HepG2 (cell line): ENCODE results near the gene MARF1. TPM values are rescaled to one million over a fixed set of nuclear protein-coding genes. Genes with fewer than 3 reads are reported as not detected.

Source experiments
- ATAC-seq: fragments of 200-7000 bp; cut with Tn5 transposase; 3 replicates; pipeline ENCODE4 v1.9.1; 2020; ENCODE audit warnings: mild to moderate bottlenecking, moderate library complexity
- BruUV-seq: library from RNA; stranded (reverse); fragments of 400-500 nt; replicated peaks from 2 replicates; lab custom pipeline; 2021; lab: Mats Ljungman, UMichigan
- CTCF ChIA-PET: fragments of 300-600 bp; formaldehyde crosslinking; extraction: SDS; loops from one replicate; lab custom pipeline; 2021; ENCODE audit warnings: low total read pairs, inconsistent platforms, low intra/inter-chr PET ratio; lab: Yijun Ruan, JAX
- POLR2A ChIA-PET: fragments of 350-600 bp; sonication (Branson Sonifier 250); formaldehyde crosslinking; loops from one replicate; lab custom pipeline; 2020; ENCODE audit warnings: antibody characterized with exemption, inconsistent platforms; lab: Yijun Ruan, JAX
- DNase-seq: peaks from one replicate; pipeline ENCODE4 v3.0.0-alpha.2; 2015; ENCODE audit warnings: low spot score
- FAIRE-seq: peaks from 3 replicates; lab custom pipeline; 2011; peaks lifted over from hg19 to GRCh38; lab: Jason Lieb, UNC
- H2AFZ ChIP-seq: one replicate; pipeline ENCODE4 v1.6.1; 2011; ENCODE audit warnings: low read length, inconsistent platforms
- H3K27ac ChIP-seq: fragments of 300-600 bp; 3 replicates; pipeline ENCODE4 v1.8.0; 2011; ENCODE audit warnings: mixed run types, mild to moderate bottlenecking, mixed read lengths, low read length, inconsistent platforms; ENCODE audit not compliant: insufficient read depth; ENCODE audit errors: extremely low read length
- H3K27me3 ChIP-seq, 2 experiments: fragments of 200-600 bp in 1 of 2; 2 replicates in 1 of 2; 3 replicates in 1 of 2; pipeline versions ENCODE4 v1.6.0 to v1.8.0; 2011; ENCODE audit warnings: low read length in 2 of 2, mild to moderate bottlenecking in 2 of 2, moderate library complexity in 2 of 2, inconsistent platforms in 1 of 2; ENCODE audit not compliant: insufficient read depth in 2 of 2, control insufficient read depth in 1 of 2
- H3K36me3 ChIP-seq, 2 experiments: fragments of 200-600 bp in 1 of 2; replicated peaks in 1 of 2; 2 replicates in 1 of 2; 3 replicates in 1 of 2; pipeline versions ENCODE4 v1.5.1 to v1.8.0; 2011; ENCODE audit warnings: low read length in 2 of 2, inconsistent platforms in 1 of 2; ENCODE audit not compliant: insufficient read depth in 2 of 2, control insufficient read depth in 1 of 2
- H3K4me1 ChIP-seq: 2 replicates; pipeline ENCODE4 v1.5.1; 2012; ENCODE audit warnings: low read length, inconsistent platforms; ENCODE audit not compliant: insufficient read depth
- H3K4me2 ChIP-seq: 2 replicates; pipeline ENCODE4 v1.6.0; 2011; ENCODE audit warnings: low read depth, low read length, inconsistent platforms
- H3K4me3 ChIP-seq, 3 experiments: fragments of 200-600 bp in 1 of 3; sonication (generic), shearing (Covaris generic) in 1 of 3; replicated peaks in 1 of 3; 2 replicates each; pipeline ENCODE4 v1.5.1; 2011 to 2016; ENCODE audit warnings: low read length in 3 of 3, inconsistent platforms in 2 of 3, low read depth in 2 of 3, mild to moderate bottlenecking in 2 of 3, control low read depth in 1 of 3, mixed read lengths in 1 of 3; ENCODE audit not compliant: insufficient read depth in 1 of 3
- H3K79me2 ChIP-seq: one replicate; pipeline ENCODE4 v1.6.1; 2011; ENCODE audit warnings: low read length, inconsistent platforms; ENCODE audit not compliant: insufficient read depth
- H3K9ac ChIP-seq: 2 replicates; pipeline ENCODE4 v1.6.0; 2011; ENCODE audit warnings: mild to moderate bottlenecking, low read depth, low read length, inconsistent platforms; ENCODE audit not compliant: insufficient read depth
- H3K9me3 ChIP-seq: 2 replicates; pipeline ENCODE4 v1.5.1; 2012; ENCODE audit warnings: mild to moderate bottlenecking, low read length
- H4K20me1 ChIP-seq: 2 replicates; pipeline ENCODE4 v1.6.0; 2011; ENCODE audit warnings: inconsistent platforms, mild to moderate bottlenecking, low read length, moderate library complexity; ENCODE audit not compliant: insufficient read depth
- ZNF598 ChIP-seq: sonication (generic); formaldehyde crosslinking; IDR thresholded peaks from 2 replicates; pipeline ENCODE4 v1.5.1; 2020; ENCODE audit warnings: mild to moderate bottlenecking, missing genetic modification reagents, borderline replicate concordance
- WGBS: methylation state at CpG from one replicate; pipeline ENCODE4 v1.1.6; 2017; ENCODE audit warnings: low lambda C conversion rate; 5-methylcytosine and 5-hydroxymethylcytosine counted together
- in situ Hi-C: cut with HindIII; loops from 2 replicates; pipeline ENCODE4 v1.10.0; 2017; ENCODE audit warnings: low pct_unique_long_range_greater_than_20kb; ENCODE audit not compliant: extremely low pct_ligation_motif_present
- intact Hi-C: fragments of 100-400 bp; cut with micrococcal nuclease; formaldehyde crosslinking; loops from one replicate; pipeline ENCODE4 v1.10.0; 2022; ENCODE audit not compliant: unreplicated experiment
- polyA plus RNA-seq, 8 experiments: library from polyadenylated mRNA; depleted of rRNA in 3 of 8; stranded (reverse) in 7 of 8; unstranded in 1 of 8; fragments of >200 nt; fragmentation: Illumina TruSeq in 4 of 8; extraction: Trizol in 4 of 8; gene quantifications; 2 replicates each; pipeline versions ENCODE4 v1.2.1 to v1.2.3, GENCODE V29; 2011 to 2016; ENCODE audit warnings: low read depth in 4 of 8, missing spikeins in 1 of 8, mixed read lengths in 1 of 8; ENCODE audit not compliant: insufficient read depth in 1 of 8
- total RNA-seq, 5 experiments: library from RNA; depleted of rRNA; stranded (reverse); fragments of >200 nt; fragmentation: Illumina TruSeq; extraction: Trizol; gene quantifications; 2 replicates each; pipeline ENCODE4 v1.2.3, GENCODE V29; 2016; ENCODE audit warnings: low read depth in 1 of 5
- TF ChIP-seq, protein P1 (sequence below): sonication (generic); formaldehyde crosslinking; IDR thresholded peaks from 2 replicates; pipeline ENCODE4 v1.4.0; 2020; ENCODE audit warnings: mild to moderate bottlenecking, missing genetic modification reagents
- TF ChIP-seq, protein P2 (sequence below): sonication (generic); formaldehyde crosslinking; IDR thresholded peaks from 2 replicates; pipeline ENCODE4 v1.5.0; 2020; ENCODE audit warnings: missing genetic modification reagents, mild to moderate bottlenecking, borderline replicate concordance
- TF ChIP-seq, protein P3 (sequence below): sonication (generic); formaldehyde crosslinking; IDR thresholded peaks from 2 replicates; pipeline ENCODE4 v1.8.0; 2022; ENCODE audit warnings: mild to moderate bottlenecking, missing genetic modification reagents, moderate library complexity

MARF1 gene
- total and polyA plus RNA-seq, 2 of the 13 experiments (the other 11 are each of a cell fraction or from before 2014, with no cell fraction given), result 8.7 to 20.7 TPM

DNA sequence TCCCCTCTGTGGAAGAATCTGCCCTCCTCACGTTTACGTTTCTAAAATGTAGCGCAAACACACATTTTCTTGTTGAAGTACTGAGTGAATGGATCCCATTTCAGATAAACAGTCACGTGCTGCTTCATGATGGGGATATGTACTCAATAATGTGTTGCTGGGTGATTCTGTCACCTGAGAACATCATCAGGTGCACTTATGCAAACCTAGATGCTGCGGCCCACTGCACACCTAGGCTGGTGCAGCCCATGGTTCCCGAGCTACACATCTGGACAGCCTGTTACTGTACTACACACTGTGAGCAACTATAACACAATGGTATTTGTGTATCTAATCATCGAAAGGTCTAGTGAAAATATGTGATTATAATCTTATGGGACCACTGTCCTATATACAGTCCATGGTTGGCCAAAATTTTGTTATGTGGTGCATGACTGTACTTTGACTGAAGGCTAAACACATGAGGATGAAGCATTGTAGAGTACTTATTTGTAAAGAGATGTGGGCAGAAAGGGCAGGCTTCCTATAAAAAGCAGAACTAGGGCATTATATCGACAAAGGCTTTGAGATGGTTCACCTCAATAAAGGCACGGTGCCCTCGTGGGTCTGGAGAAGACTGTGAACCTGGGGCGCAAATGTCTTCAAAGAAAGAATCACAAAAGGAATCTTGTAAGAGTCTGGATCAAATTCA is 26.3 kb downstream of the MARF1 start:
- Histone ChIP-seq H3K4me2 (no peak overlapping the region), H3K27ac (peak overlapping the region; percentile 69), H3K9ac (no peak overlapping the region), H4K20me1 (no peaks in the 10 kb centered on the region), H3K4me1 (peaks cover 42% of the 10 kb centered on the region), H3K27me3 (no peaks in the 10 kb centered on the region), H3K79me2 (no peaks in the 10 kb centered on the region), H2AFZ (no peak overlapping the region), H3K4me3 (no peak overlapping the region), H3K36me3 (peaks cover 37 to 73% of the 10 kb centered on the region in 2 experiments), H3K9me3 (no peaks in the 10 kb centered on the region)
- FAIRE-seq, result no peak
- CTCF ChIA-PET, result no interaction called here
- TF ChIP-seq, protein P1, sequence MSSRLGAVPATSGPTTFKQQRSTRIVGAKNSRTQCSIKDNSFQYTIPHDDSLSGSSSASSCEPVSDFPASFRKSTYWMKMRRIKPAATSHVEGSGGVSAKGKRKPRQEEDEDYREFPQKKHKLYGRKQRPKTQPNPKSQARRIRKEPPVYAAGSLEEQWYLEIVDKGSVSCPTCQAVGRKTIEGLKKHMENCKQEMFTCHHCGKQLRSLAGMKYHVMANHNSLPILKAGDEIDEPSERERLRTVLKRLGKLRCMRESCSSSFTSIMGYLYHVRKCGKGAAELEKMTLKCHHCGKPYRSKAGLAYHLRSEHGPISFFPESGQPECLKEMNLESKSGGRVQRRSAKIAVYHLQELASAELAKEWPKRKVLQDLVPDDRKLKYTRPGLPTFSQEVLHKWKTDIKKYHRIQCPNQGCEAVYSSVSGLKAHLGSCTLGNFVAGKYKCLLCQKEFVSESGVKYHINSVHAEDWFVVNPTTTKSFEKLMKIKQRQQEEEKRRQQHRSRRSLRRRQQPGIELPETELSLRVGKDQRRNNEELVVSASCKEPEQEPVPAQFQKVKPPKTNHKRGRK (CRISPR knock-in tag), result no peak
- 0 out of 2 replicates have a peak, but pooled peaks have one; percentile 51 for TF ChIP-seq ZNF598
- TF ChIP-seq, protein P2, sequence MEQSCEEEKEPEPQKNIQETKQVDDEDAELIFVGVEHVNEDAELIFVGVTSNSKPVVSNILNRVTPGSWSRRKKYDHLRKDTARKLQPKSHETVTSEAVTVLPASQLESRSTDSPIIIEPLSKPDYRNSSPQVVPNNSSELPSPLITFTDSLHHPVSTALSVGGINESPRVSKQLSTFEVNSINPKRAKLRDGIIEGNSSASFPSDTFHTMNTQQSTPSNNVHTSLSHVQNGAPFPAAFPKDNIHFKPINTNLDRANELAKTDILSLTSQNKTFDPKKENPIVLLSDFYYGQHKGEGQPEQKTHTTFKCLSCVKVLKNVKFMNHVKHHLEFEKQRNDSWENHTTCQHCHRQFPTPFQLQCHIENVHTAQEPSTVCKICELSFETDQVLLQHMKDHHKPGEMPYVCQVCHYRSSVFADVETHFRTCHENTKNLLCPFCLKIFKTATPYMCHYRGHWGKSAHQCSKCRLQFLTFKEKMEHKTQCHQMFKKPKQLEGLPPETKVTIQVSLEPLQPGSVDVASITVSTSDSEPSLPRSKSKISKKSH, result no peak
- TF ChIP-seq, protein P3, sequence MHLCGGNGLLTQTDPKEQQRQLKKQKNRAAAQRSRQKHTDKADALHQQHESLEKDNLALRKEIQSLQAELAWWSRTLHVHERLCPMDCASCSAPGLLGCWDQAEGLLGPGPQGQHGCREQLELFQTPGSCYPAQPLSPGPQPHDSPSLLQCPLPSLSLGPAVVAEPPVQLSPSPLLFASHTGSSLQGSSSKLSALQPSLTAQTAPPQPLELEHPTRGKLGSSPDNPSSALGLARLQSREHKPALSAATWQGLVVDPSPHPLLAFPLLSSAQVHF, result 0 out of 2 replicates have a peak, but pooled peaks have one; percentile 27
- DNase-seq, result no peak
- no peak for ATAC-seq
- POLR2A ChIA-PET, result interaction anchor here (3.0 kb wide), 1 partner anchor 25 kb away, joined by 23 read pairs; the partner anchor contains the start of gene MARF1
- in situ Hi-C loops (no loop called here), intact Hi-C loops (no loop called here)
- 95% methylated on average over 11 of the region's 11 CpGs for WGBS
- no TSS peak for BruUV-seq
